SK-N-SH (cell line): ENCODE measurements around the gene RPGRIP1L.

Experiments
- EP300 ChIP-seq, 2 experiments: IDR thresholded peaks; 2 replicates each; pipeline versions ENCODE4 v1.4.0 to v1.6.1; 2012; ENCODE audit warnings: borderline replicate concordance in 1 of 2, low read depth in 1 of 2, low read length in 1 of 2
- GABPA ChIP-seq: IDR thresholded peaks from 2 replicates; pipeline ENCODE4 v1.4.0; 2012; ENCODE audit warnings: low read depth, mild to moderate bottlenecking
- GATA2 ChIP-seq: sonication (generic); formaldehyde crosslinking; IDR thresholded peaks from 2 replicates; pipeline ENCODE4 v1.5.0; 2020; ENCODE audit warnings: mild to moderate bottlenecking, missing genetic modification reagents
- JUND ChIP-seq: IDR thresholded peaks from 2 replicates; pipeline ENCODE4 v1.4.0; 2012
- POLR2AphosphoS5 ChIP-seq: IDR thresholded peaks from 2 replicates; pipeline ENCODE4 v1.6.1; 2012; ENCODE audit warnings: low read depth, low read length
- RAD21 ChIP-seq: IDR thresholded peaks from 2 replicates; pipeline ENCODE4 v1.6.1; 2012; ENCODE audit warnings: mild to moderate bottlenecking, low read length
- RFX5 ChIP-seq: IDR thresholded peaks from 2 replicates; pipeline ENCODE4 v1.6.1; 2012; ENCODE audit warnings: mild to moderate bottlenecking, improper control_type of control experiment, low read length
- TF ChIP-seq, protein P1 (sequence below): fragments of 200-600 bp; sonication (generic); IDR thresholded peaks from 2 replicates; pipeline ENCODE4 v1.6.1; 2017; ENCODE audit warnings: antibody characterized with exemption, mild to moderate bottlenecking, moderate library complexity
- TF ChIP-seq, protein P2 (sequence below): IDR thresholded peaks from 2 replicates; pipeline ENCODE4 v1.4.0; 2012; ENCODE audit warnings: low read depth, borderline replicate concordance
- TF ChIP-seq, protein P3 (sequence below): IDR thresholded peaks from 2 replicates; pipeline ENCODE4 v1.4.0; 2012; ENCODE audit warnings: low read depth, borderline replicate concordance
- TF ChIP-seq, protein P4 (sequence below): fragments of 150-350 bp; IDR thresholded peaks from 2 replicates; pipeline ENCODE4 v1.6.1; 2016; ENCODE audit warnings: mild to moderate bottlenecking, low read depth, low read length

DNA sequence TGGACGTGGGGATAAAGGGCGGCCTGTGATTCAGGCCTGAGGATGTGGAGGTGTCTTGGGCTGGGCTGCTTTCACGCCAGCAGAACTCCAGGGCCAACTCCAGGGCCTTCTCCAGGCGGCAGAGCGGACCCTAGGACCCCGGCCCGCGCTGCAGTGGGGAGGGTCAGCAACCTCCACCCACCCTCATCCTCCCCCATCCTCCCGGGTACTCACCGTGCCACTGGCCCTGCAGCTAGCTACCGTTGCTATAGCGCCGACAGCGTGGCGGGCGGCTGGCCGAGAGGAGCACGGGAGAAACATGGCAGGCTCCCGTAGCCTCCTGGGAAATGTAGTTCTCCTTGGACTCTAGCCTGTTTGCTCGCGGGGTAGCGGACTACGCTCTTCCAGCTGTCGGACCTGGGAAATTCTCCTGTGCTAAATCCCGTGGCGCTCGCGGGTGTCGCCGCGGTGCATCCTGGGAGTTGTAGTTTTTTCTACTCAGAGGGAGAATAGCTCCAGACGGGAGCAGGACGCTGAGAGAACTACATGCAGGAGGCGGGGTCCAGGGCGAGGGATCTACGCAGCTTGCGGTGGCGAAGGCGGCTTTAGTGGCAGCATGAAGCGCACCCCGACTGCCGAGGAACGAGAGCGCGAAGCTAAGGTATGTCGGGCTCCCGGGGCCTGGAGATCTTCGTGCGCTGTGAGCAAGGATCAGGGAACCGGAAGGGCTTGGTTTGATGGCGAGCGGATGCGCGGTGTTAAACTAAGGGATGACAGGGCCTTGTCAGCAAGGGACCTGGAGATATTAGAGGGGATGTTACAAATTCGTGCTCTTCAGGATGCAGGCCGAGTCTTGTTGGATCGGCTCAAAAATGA is at the start of gene RPGRIP1L, which contains the start of gene FTO:
- TF ChIP-seq POLR2AphosphoS5, result no peak
- TF ChIP-seq, protein P1, sequence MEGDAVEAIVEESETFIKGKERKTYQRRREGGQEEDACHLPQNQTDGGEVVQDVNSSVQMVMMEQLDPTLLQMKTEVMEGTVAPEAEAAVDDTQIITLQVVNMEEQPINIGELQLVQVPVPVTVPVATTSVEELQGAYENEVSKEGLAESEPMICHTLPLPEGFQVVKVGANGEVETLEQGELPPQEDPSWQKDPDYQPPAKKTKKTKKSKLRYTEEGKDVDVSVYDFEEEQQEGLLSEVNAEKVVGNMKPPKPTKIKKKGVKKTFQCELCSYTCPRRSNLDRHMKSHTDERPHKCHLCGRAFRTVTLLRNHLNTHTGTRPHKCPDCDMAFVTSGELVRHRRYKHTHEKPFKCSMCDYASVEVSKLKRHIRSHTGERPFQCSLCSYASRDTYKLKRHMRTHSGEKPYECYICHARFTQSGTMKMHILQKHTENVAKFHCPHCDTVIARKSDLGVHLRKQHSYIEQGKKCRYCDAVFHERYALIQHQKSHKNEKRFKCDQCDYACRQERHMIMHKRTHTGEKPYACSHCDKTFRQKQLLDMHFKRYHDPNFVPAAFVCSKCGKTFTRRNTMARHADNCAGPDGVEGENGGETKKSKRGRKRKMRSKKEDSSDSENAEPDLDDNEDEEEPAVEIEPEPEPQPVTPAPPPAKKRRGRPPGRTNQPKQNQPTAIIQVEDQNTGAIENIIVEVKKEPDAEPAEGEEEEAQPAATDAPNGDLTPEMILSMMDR, result no peak
- TF ChIP-seq RFX5, result no peak; the same call in 1 of the 2 replicates
- no peak for TF ChIP-seq RAD21
- no peak; the same call in 1 of the 2 replicates for TF ChIP-seq GABPA
- TF ChIP-seq JUND, result no peak
- no peak for TF ChIP-seq EP300 (IDR thresholded peaks at IDR 0.05; ENCODE audit: borderline replicate concordance in 1 of 2, low read depth in 1 of 2, low read length in 1 of 2)
- TF ChIP-seq, protein P2, sequence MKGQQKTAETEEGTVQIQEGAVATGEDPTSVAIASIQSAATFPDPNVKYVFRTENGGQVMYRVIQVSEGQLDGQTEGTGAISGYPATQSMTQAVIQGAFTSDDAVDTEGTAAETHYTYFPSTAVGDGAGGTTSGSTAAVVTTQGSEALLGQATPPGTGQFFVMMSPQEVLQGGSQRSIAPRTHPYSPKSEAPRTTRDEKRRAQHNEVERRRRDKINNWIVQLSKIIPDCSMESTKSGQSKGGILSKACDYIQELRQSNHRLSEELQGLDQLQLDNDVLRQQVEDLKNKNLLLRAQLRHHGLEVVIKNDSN, result peak; percentile 48; the same call in 1 of the 2 replicates
- TF ChIP-seq, protein P3, sequence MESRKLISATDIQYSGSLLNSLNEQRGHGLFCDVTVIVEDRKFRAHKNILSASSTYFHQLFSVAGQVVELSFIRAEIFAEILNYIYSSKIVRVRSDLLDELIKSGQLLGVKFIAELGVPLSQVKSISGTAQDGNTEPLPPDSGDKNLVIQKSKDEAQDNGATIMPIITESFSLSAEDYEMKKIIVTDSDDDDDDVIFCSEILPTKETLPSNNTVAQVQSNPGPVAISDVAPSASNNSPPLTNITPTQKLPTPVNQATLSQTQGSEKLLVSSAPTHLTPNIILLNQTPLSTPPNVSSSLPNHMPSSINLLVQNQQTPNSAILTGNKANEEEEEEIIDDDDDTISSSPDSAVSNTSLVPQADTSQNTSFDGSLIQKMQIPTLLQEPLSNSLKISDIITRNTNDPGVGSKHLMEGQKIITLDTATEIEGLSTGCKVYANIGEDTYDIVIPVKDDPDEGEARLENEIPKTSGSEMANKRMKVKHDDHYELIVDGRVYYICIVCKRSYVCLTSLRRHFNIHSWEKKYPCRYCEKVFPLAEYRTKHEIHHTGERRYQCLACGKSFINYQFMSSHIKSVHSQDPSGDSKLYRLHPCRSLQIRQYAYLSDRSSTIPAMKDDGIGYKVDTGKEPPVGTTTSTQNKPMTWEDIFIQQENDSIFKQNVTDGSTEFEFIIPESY, result peak; percentile 98
- TF ChIP-seq, protein P4, sequence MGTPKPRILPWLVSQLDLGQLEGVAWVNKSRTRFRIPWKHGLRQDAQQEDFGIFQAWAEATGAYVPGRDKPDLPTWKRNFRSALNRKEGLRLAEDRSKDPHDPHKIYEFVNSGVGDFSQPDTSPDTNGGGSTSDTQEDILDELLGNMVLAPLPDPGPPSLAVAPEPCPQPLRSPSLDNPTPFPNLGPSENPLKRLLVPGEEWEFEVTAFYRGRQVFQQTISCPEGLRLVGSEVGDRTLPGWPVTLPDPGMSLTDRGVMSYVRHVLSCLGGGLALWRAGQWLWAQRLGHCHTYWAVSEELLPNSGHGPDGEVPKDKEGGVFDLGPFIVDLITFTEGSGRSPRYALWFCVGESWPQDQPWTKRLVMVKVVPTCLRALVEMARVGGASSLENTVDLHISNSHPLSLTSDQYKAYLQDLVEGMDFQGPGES, result no peak
- TF ChIP-seq GATA2 (CRISPR knock-in tag), result no peak
